ENCODE data around the gene EVA1C.
"Not testable (repeated sequence)": the region's sequence is repeated elsewhere in the genome, so short reads cannot be mapped to it uniquely, and the experiment has no call there.

EVA1C gene

GRCh38 chr21:32530809-32531208 is 118.3 kb downstream of the EVA1C start:
- not testable (repeated sequence) for DNase-seq (ENCODE audit: low read depth)

- DNase-seq (ENCODE audit: low read depth) = not testable (repeated sequence)
Measured at GRCh38 chr21:32531561-32531960, 119.1 kb downstream of the EVA1C start.

GRCh38 chr21:32532636-32533035 is 120.1 kb downstream of the EVA1C start:
- DNase-seq (ENCODE audit: low read depth) = no peak

GRCh38 chr21:32533053-32533452 is 120.5 kb downstream of the EVA1C start:
- DNase-seq (ENCODE audit: low read depth) = no peak

- no peak for DNase-seq (ENCODE audit: low read depth)
Measured at GRCh38 chr21:32533611-32534010, 121.1 kb downstream of the EVA1C start.

- DNase-seq (ENCODE audit: low read depth) = no peak
Measured at GRCh38 chr21:32534113-32534512, 121.6 kb downstream of the EVA1C start.

- no peak for DNase-seq (ENCODE audit: low read depth)
Measured at GRCh38 chr21:32535612-32536011, 123.1 kb downstream of the EVA1C start.

- DNase-seq (ENCODE audit: low read depth) = no peak
Measured at GRCh38 chr21:32537569-32537881, 125.0 kb downstream of the EVA1C start.

GRCh38 chr21:32538147-32538792 is 125.8 kb downstream of the EVA1C start:
- DNase-seq (ENCODE audit: low read depth) = peak; percentile 12

GRCh38 chr21:32539378-32539777 is 126.9 kb downstream of the EVA1C start:
- DNase-seq (ENCODE audit: low read depth) = no peak

GRCh38 chr21:32543056-32543455 is 130.6 kb downstream of the EVA1C start:
- DNase-seq (ENCODE audit: low read depth) = not testable (repeated sequence)

- no peak for DNase-seq (ENCODE audit: low read depth)
Measured at GRCh38 chr21:32543975-32544374, 131.5 kb downstream of the EVA1C start.

- DNase-seq (ENCODE audit: low read depth) = no peak
Measured at GRCh38 chr21:32544697-32545096, 132.2 kb downstream of the EVA1C start.

GRCh38 chr21:32545948-32546441 is 133.5 kb downstream of the EVA1C start:
- DNase-seq (ENCODE audit: low read depth) = no peak

- no peak for DNase-seq (ENCODE audit: low read depth)
Measured at GRCh38 chr21:32547018-32547417, 134.5 kb downstream of the EVA1C start.

- DNase-seq (ENCODE audit: low read depth) = no peak
Measured at GRCh38 chr21:32548978-32549377, 136.5 kb downstream of the EVA1C start.

GRCh38 chr21:32549440-32549839 is 136.9 kb downstream of the EVA1C start:
- no peak for DNase-seq (ENCODE audit: low read depth)

GRCh38 chr21:32549886-32550285 is 137.4 kb downstream of the EVA1C start:
- no peak for DNase-seq (ENCODE audit: low read depth)

GRCh38 chr21:32554832-32555638 is 142.5 kb downstream of the EVA1C start:
- no peak for DNase-seq (ENCODE audit: low read depth)

GRCh38 chr21:32558106-32558505 is 145.6 kb downstream of the EVA1C start:
- DNase-seq (ENCODE audit: low read depth) = no peak

GRCh38 chr21:32559006-32559610 is 146.6 kb downstream of the EVA1C start:
- DNase-seq (ENCODE audit: low read depth) = no peak

GRCh38 chr21:32560896-32561295 is 148.4 kb downstream of the EVA1C start:
- DNase-seq (ENCODE audit: low read depth) = no peak

- not testable (repeated sequence) for DNase-seq (ENCODE audit: low read depth)
Measured at GRCh38 chr21:32561476-32561875, 149.0 kb downstream of the EVA1C start.

Data from stimulated activated CD8-positive, alpha-beta memory T cell treated with anti-CD3 and anti-CD28 coated beads, Interleukin-12 subunit alpha, Interleukin-12 subunit beta, amount 100 ng/mL, for 1 hour (primary cell).